Neuronal stem cell (in vitro differentiated cells): ENCODE measurements around the gene CLCN6.

Experiments used
- DNase-seq: peaks from one replicate; pipeline ENCODE4 v3.0.0-alpha.2; 2013; ENCODE audit warnings: low spot score
- H2AFZ ChIP-seq: one replicate; pipeline ENCODE4 v1.6.1; 2013; ENCODE audit warnings: mild to moderate bottlenecking, low read length, inconsistent platforms
- H2AK5ac ChIP-seq: 2 replicates; pipeline ENCODE4 v1.6.1; 2013; ENCODE audit warnings: low read depth, mild to moderate bottlenecking, inconsistent platforms, low read length, moderate library complexity, mixed read lengths
- H2BK120ac ChIP-seq: 2 replicates; pipeline ENCODE4 v1.6.1; 2013; ENCODE audit warnings: low read depth, mild to moderate bottlenecking, inconsistent platforms, low read length, moderate library complexity, mixed read lengths
- H2BK12ac ChIP-seq: one replicate; pipeline ENCODE4 v1.6.1; 2013; ENCODE audit warnings: low read length, inconsistent platforms
- H2BK15ac ChIP-seq: 2 replicates; pipeline ENCODE4 v1.6.1; 2013; ENCODE audit warnings: mild to moderate bottlenecking, low read length, inconsistent platforms, mixed read lengths
- H2BK5ac ChIP-seq: one replicate; pipeline ENCODE4 v1.6.1; 2013; ENCODE audit warnings: inconsistent platforms, mild to moderate bottlenecking, low read length, moderate library complexity
- H3K14ac ChIP-seq: one replicate; pipeline ENCODE4 v1.6.1; 2013; ENCODE audit warnings: low read length, inconsistent platforms
- H3K18ac ChIP-seq: 2 replicates; pipeline ENCODE4 v1.6.1; 2013; ENCODE audit warnings: low read length, inconsistent platforms
- H3K23ac ChIP-seq: 2 replicates; pipeline ENCODE4 v1.6.1; 2013; ENCODE audit warnings: low read depth, mild to moderate bottlenecking, mixed read lengths, low read length, inconsistent platforms; ENCODE audit not compliant: poor library complexity
- H3K27ac ChIP-seq: replicated peaks from 3 replicates; pipeline ENCODE4 v1.5.1; 2013; ENCODE audit warnings: low read length, inconsistent platforms
- H3K27me3 ChIP-seq, 3 experiments: 2 replicates each; pipeline ENCODE4 v1.6.1; 2013; ENCODE audit warnings: low read length in 3 of 3, mild to moderate bottlenecking in 2 of 3, inconsistent platforms in 1 of 3, low read depth in 1 of 3, mixed read lengths in 1 of 3, moderate library complexity in 1 of 3; ENCODE audit not compliant: control insufficient read depth in 3 of 3, insufficient read depth in 3 of 3
- H3K36me3 ChIP-seq, 2 donors: replicated peaks in 1 of 2; 2 replicates each; pipeline ENCODE4 v1.6.1; 2013; ENCODE audit warnings: low read length in 2 of 2; ENCODE audit not compliant: control insufficient read depth in 2 of 2, insufficient read depth in 2 of 2
- H3K4ac ChIP-seq: 2 replicates; pipeline ENCODE4 v1.6.1; 2013; ENCODE audit warnings: inconsistent platforms, mild to moderate bottlenecking, low read length, moderate library complexity
- H3K4me1 ChIP-seq, 2 donors: 1 replicate in 1 of 2; 2 replicates in 1 of 2; pipeline ENCODE4 v1.6.1; 2013; ENCODE audit warnings: low read length in 2 of 2, low read depth in 1 of 2; ENCODE audit not compliant: control insufficient read depth in 2 of 2, insufficient read depth in 1 of 2
- H3K4me2 ChIP-seq: one replicate; pipeline ENCODE4 v1.6.1; 2013; ENCODE audit warnings: mild to moderate bottlenecking, low read length, inconsistent platforms; ENCODE audit not compliant: insufficient read depth, poor library complexity, severe bottlenecking
- H3K4me3 ChIP-seq, 2 donors: 2 replicates each; pipeline ENCODE4 v1.5.1; 2013; ENCODE audit warnings: low read length in 2 of 2, mild to moderate bottlenecking in 2 of 2, inconsistent platforms in 1 of 2, moderate library complexity in 1 of 2
- H3K79me1 ChIP-seq: one replicate; pipeline ENCODE4 v1.6.1; 2013; ENCODE audit warnings: low read depth, mild to moderate bottlenecking, inconsistent platforms, low read length, moderate library complexity
- H3K9ac ChIP-seq: one replicate; pipeline ENCODE4 v1.6.1; 2013; ENCODE audit warnings: mild to moderate bottlenecking, low read depth, low read length, inconsistent platforms; ENCODE audit not compliant: poor library complexity
- H3K9me3 ChIP-seq, 2 donors: replicated peaks in 1 of 2; 2 replicates each; pipeline versions ENCODE3 to v1.6.1; 2013; ENCODE audit warnings: low read length in 2 of 2, mild to moderate bottlenecking in 2 of 2, inconsistent platforms in 1 of 2, low read depth in 1 of 2, mixed read lengths in 1 of 2, moderate library complexity in 1 of 2; ENCODE audit not compliant: control insufficient read depth in 2 of 2, insufficient read depth in 1 of 2
- H4K8ac ChIP-seq: one replicate; pipeline ENCODE4 v1.6.1; 2013; ENCODE audit warnings: low read depth, mild to moderate bottlenecking, inconsistent platforms, low read length, moderate library complexity
- H4K91ac ChIP-seq: one replicate; pipeline ENCODE4 v1.6.1; 2013; ENCODE audit warnings: low read length, low read depth, mild to moderate bottlenecking, inconsistent platforms; ENCODE audit not compliant: poor library complexity
- WGBS, 2 donors: extraction: QIAGEN DNeasy Blood & Tissue Kit; methylation state at CpG; one replicate each; pipeline ENCODE4 v1.1.7; 2013; ENCODE audit warnings: missing lambda C conversion rate in 2 of 2, mixed read lengths in 1 of 2; ENCODE audit not compliant: insufficient read length in 2 of 2, insufficient replicate concordance in 1 of 2; ENCODE audit errors: extremely low coverage in 2 of 2; 5-methylcytosine and 5-hydroxymethylcytosine counted together

CLCN6 gene

DNA sequence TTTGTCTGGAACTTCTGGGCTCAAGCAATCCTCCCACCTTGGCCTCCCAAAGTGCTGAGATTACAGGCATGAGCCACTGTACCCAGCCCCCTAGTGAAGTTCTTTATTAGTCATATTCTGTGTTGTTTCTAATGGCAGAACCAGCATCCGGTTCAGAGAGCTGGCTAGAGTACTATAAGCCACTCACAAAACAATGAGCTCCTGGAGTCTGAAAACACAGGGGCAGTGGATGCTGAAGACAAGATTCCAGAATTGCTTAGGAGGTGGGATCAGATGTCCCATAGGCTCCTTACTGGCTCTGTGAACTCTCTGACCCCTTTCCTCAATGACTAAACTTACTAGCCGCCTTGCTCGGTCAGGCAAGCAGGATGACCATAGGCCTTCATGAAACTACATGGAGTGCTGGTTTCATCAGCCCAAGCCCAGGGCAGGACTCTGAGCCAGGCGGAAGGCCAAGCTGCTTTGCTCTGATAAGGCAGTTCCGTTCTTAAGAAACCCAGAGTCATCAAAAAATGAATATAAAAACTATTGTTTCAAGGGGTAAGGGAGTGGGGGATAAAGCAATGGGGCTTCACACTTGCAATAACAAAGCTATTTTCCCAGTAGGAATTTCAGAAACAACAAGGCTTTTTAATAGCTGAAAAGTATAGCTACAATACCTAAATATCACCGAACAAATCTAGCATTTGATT lies 8.3 kb upstream of the CLCN6 start:
- H3K14ac ChIP-seq: no peak overlapping the region
- no peak overlapping the region for H4K8ac ChIP-seq
- H3K27ac ChIP-seq: no peak overlapping the region

DNA sequence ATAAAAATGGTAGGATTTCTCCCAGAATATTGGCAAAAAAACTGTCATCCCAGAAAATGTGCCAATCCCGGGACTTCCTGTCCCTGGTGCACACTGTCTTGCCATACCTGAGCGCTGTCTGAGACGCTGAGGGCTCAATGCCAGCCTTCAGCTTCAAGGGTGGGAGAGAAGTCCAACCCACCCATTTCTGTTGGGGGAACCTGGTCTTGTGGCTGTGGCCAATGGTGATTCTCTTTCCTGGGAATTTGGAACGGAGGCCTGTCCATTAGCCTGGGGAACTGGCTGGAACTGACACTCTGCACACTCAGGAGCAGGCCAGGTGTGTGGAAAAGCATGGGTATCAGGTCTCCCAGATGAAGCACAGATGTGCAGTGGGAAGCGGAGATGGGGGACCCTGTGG lies 6.9 kb upstream of the CLCN6 start:
- H4K91ac ChIP-seq: no peak overlapping the region
- H3K23ac ChIP-seq: no peak overlapping the region
- peaks cover 2% of the 10 kb centered on the region for H3K79me1 ChIP-seq
- WGBS, 2 donors: no CpG with 5 or more reads among the region's 5 CpGs
- no peak overlapping the region for H3K27ac ChIP-seq
- no peak overlapping the region for H3K4ac ChIP-seq
- H3K4me3 ChIP-seq: peak overlapping the region in 1 of 2 donors; percentile 5
- H2BK12ac ChIP-seq: no peak overlapping the region
- H3K4me2 ChIP-seq: no peak overlapping the region
- no peak overlapping the region for H2AFZ ChIP-seq
- no peak overlapping the region for H2BK5ac ChIP-seq
- no peak overlapping the region for H2BK15ac ChIP-seq
- no peak overlapping the region for H3K18ac ChIP-seq
- no peaks in the 10 kb centered on the region for H3K27me3 ChIP-seq
- H2BK120ac ChIP-seq: no peak overlapping the region
- no peak overlapping the region for H3K9ac ChIP-seq
- H4K8ac ChIP-seq: no peak overlapping the region
- no peaks in the 10 kb centered on the region for H3K9me3 ChIP-seq
- H3K36me3 ChIP-seq: peaks cover 29 to 51% of the 10 kb centered on the region in 2 donors
- no peak overlapping the region for H3K14ac ChIP-seq
- H3K4me1 ChIP-seq: peaks cover 11 to 18% of the 10 kb centered on the region in 2 donors
- no peak for DNase-seq
- no peak overlapping the region for H2AK5ac ChIP-seq

More for the DNA sequence above, 8.3 kb upstream of the CLCN6 start:
- no peak overlapping the region for H2BK120ac ChIP-seq
- H3K79me1 ChIP-seq: no peaks in the 10 kb centered on the region
- no peak overlapping the region for H2AK5ac ChIP-seq
- H3K18ac ChIP-seq: no peak overlapping the region
- H3K23ac ChIP-seq: no peak overlapping the region
- H4K91ac ChIP-seq: no peak overlapping the region
- H3K4ac ChIP-seq: no peak overlapping the region
- H3K9ac ChIP-seq: no peak overlapping the region
- no peak overlapping the region for H3K4me3 ChIP-seq
- WGBS, 2 donors: no CpG with 5 or more reads among the region's 6 CpGs
- H3K36me3 ChIP-seq: peaks cover 31 to 58% of the 10 kb centered on the region in 2 donors
- no peak for DNase-seq
- no peaks in the 10 kb centered on the region for H3K9me3 ChIP-seq
- no peak overlapping the region for H3K4me2 ChIP-seq
- H3K4me1 ChIP-seq: peaks cover under 1 to 7% of the 10 kb centered on the region in 2 donors
- H2BK12ac ChIP-seq: no peak overlapping the region
- no peak overlapping the region for H2AFZ ChIP-seq
- no peak overlapping the region for H2BK5ac ChIP-seq
- no peaks in the 10 kb centered on the region for H3K27me3 ChIP-seq
- H2BK15ac ChIP-seq: no peak overlapping the region

DNA sequence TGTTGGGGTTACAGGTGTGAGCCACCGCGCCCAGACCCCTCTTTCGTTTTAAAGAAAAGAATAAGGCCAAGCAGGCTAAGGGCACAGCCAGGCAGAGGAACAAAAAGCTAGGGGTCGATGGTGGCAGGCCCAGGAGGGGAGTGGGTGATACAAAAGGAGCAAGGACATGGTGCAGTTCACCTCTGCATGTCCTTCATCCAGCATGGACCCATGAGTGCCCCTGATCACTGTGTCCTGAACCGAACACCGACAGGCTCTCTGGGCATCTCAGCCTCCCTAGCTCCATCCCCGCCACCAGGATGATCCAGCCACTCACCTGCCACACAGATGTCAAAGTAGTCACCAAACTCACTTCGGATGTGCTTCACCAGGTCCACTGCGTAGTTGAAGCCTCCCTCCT lies 6.1 kb upstream of the CLCN6 start:
- H3K79me1 ChIP-seq: peaks cover 2% of the 10 kb centered on the region
- no peak overlapping the region for H3K9ac ChIP-seq
- no peak overlapping the region for H2BK15ac ChIP-seq
- no peak overlapping the region for H2AK5ac ChIP-seq
- H2AFZ ChIP-seq: no peak overlapping the region
- no peak overlapping the region for H3K27ac ChIP-seq
- no peak overlapping the region for H3K14ac ChIP-seq
- peaks cover 27 to 43% of the 10 kb centered on the region in 2 donors for H3K36me3 ChIP-seq
- H3K4me2 ChIP-seq: no peak overlapping the region
- H2BK120ac ChIP-seq: no peak overlapping the region
- no CpG with 5 or more reads among the region's 9 CpGs for WGBS, 2 donors
- no peak overlapping the region for H2BK5ac ChIP-seq
- H3K4me3 ChIP-seq: no peak overlapping the region
- H3K18ac ChIP-seq: no peak overlapping the region
- H3K23ac ChIP-seq: peak overlapping the region; percentile 47
- H3K4ac ChIP-seq: no peak overlapping the region
- DNase-seq: no peak
- H3K27me3 ChIP-seq: no peaks in the 10 kb centered on the region
- no peaks in the 10 kb centered on the region for H3K9me3 ChIP-seq
- peaks cover 15 to 22% of the 10 kb centered on the region in 2 donors for H3K4me1 ChIP-seq
- H4K91ac ChIP-seq: no peak overlapping the region
- no peak overlapping the region for H4K8ac ChIP-seq
- H2BK12ac ChIP-seq: no peak overlapping the region

DNA sequence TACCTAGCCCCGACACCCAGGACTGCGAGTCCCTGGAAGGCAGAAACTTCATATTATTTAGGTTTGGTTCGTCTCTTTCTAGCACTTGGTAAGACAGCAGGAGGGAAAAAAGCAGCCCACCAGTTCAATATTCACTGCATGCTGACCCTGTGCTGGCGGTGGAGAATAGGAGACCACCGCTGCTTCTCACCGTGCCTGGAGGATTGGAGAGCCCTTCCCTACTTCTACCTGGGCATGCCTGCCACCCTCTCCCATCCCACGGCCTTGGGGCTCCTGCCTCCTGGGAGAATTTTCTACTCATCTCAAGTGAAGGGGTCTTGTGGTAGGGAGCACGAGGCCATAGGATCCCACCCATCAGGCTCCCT lies 5.6 kb upstream of the CLCN6 start:
- H2BK5ac ChIP-seq: no peak overlapping the region
- H3K9me3 ChIP-seq: no peaks in the 10 kb centered on the region
- H2AFZ ChIP-seq: no peak overlapping the region
- H3K79me1 ChIP-seq: peaks cover 3% of the 10 kb centered on the region
- no peak overlapping the region for H2BK120ac ChIP-seq
- peaks cover 17 to 26% of the 10 kb centered on the region in 2 donors for H3K4me1 ChIP-seq
- H2AK5ac ChIP-seq: no peak overlapping the region
- no peaks in the 10 kb centered on the region for H3K27me3 ChIP-seq
- H4K8ac ChIP-seq: no peak overlapping the region
- no peak overlapping the region for H3K9ac ChIP-seq
- no peak overlapping the region for H3K14ac ChIP-seq
- peaks cover 24 to 39% of the 10 kb centered on the region in 2 donors for H3K36me3 ChIP-seq
- no peak overlapping the region for H3K4ac ChIP-seq
- DNase-seq: no peak
- no peak overlapping the region for H3K18ac ChIP-seq
- no peak overlapping the region for H2BK12ac ChIP-seq
- no peak overlapping the region for H2BK15ac ChIP-seq
- H3K27ac ChIP-seq: no peak overlapping the region
- no CpG with 5 or more reads among the region's 8 CpGs for WGBS, 2 donors
- H3K4me2 ChIP-seq: no peak overlapping the region
- H3K23ac ChIP-seq: no peak overlapping the region
- no peak overlapping the region for H4K91ac ChIP-seq
- no peak overlapping the region for H3K4me3 ChIP-seq
